Liver (tissue), 9 donors: ENCODE data around the gene ANKRD9. TPM values are rescaled to one million over a fixed set of nuclear protein-coding genes. Genes with fewer than 3 reads are reported as not detected.
A peak's percentile ranks its signal among the peaks of the same experiment; 100 is the strongest.
"Not testable (repeated sequence)": the region's sequence is repeated elsewhere in the genome, so short reads cannot be mapped to it uniquely, and the experiment has no call there.

ENCODE experiments used
- DNase-seq: peaks from one replicate; pipeline ENCODE4 v3.0.0-alpha.2; 2017; ENCODE audit warnings: low spot score
- H3K27ac ChIP-seq, 2 donors: one replicate each; pipeline ENCODE4 v1.7.0; 2013; ENCODE audit warnings: inconsistent platforms in 2 of 2, low read length in 2 of 2, control low read depth in 1 of 2, low read depth in 1 of 2, mild to moderate bottlenecking in 1 of 2
- H3K27me3 ChIP-seq, 4 donors: one replicate each; pipeline versions ENCODE4 v1.6.1 to v1.7.0; 2013; ENCODE audit warnings: low read length in 3 of 4, inconsistent platforms in 1 of 4, mild to moderate bottlenecking in 1 of 4, moderate library complexity in 1 of 4; ENCODE audit not compliant: control insufficient read depth in 4 of 4, insufficient read depth in 4 of 4
- H3K36me3 ChIP-seq, 4 donors: one replicate each; pipeline versions ENCODE4 v1.6.1 to v1.7.0; 2013; ENCODE audit warnings: low read length in 3 of 4, mild to moderate bottlenecking in 3 of 4, low read depth in 1 of 4, moderate library complexity in 1 of 4; ENCODE audit not compliant: control insufficient read depth in 4 of 4, insufficient read depth in 3 of 4
- H3K4me1 ChIP-seq, 4 donors: one replicate each; pipeline versions ENCODE4 v1.6.1 to v1.7.0; 2013; ENCODE audit warnings: low read length in 3 of 4, mild to moderate bottlenecking in 3 of 4, moderate library complexity in 1 of 4; ENCODE audit not compliant: control insufficient read depth in 4 of 4, insufficient read depth in 4 of 4
- H3K4me3 ChIP-seq, 3 donors: one replicate each; pipeline versions ENCODE4 v1.6.1 to v1.7.0; 2013; ENCODE audit warnings: low read length in 3 of 3, control low read depth in 1 of 3, low read depth in 1 of 3, mild to moderate bottlenecking in 1 of 3
- H3K9ac ChIP-seq, 2 donors: one replicate each; pipeline ENCODE4 v1.7.0; 2013; ENCODE audit warnings: low read length in 2 of 2, mild to moderate bottlenecking in 2 of 2, moderate library complexity in 2 of 2, control low read depth in 1 of 2, low read depth in 1 of 2
- H3K9me3 ChIP-seq, 4 donors: one replicate each; pipeline versions ENCODE4 v1.6.1 to v1.7.0; 2013; ENCODE audit warnings: low read length in 3 of 4; ENCODE audit not compliant: control insufficient read depth in 4 of 4
- EGR1 ChIP-seq, 2 donors: IDR thresholded peaks; 2 replicates each; pipeline ENCODE4 v1.6.1; 2016 to 2018; ENCODE audit warnings: antibody characterized with exemption in 2 of 2, low read depth in 2 of 2
- FOXA2 ChIP-seq: IDR thresholded peaks from 2 replicates; pipeline ENCODE4 v1.6.1; 2016; ENCODE audit warnings: antibody characterized with exemption
- GABPA ChIP-seq, 2 donors: IDR thresholded peaks in 1 of 2; conservative IDR thresholded peaks in 1 of 2; 2 replicates each; pipeline ENCODE4 v1.6.1; 2016; ENCODE audit warnings: antibody characterized with exemption in 2 of 2, mild to moderate bottlenecking in 1 of 2, moderate library complexity in 1 of 2
- HNF4A ChIP-seq, 2 donors: conservative IDR thresholded peaks; 2 replicates each; pipeline ENCODE4 v1.6.1; 2016; ENCODE audit warnings: antibody characterized with exemption in 2 of 2, mild to moderate bottlenecking in 2 of 2
- NR2F2 ChIP-seq: IDR thresholded peaks from 2 replicates; pipeline ENCODE4 v1.6.1; 2016; ENCODE audit warnings: antibody characterized with exemption
- RAD21 ChIP-seq, 2 donors: IDR thresholded peaks; 2 replicates each; pipeline ENCODE4 v1.6.1; 2016; ENCODE audit warnings: antibody characterized with exemption in 2 of 2, mild to moderate bottlenecking in 2 of 2
- SP1 ChIP-seq: IDR thresholded peaks from 2 replicates; pipeline ENCODE4 v1.6.1; 2018; ENCODE audit warnings: antibody characterized with exemption, mild to moderate bottlenecking
- TAF1 ChIP-seq: conservative IDR thresholded peaks from 2 replicates; pipeline ENCODE4 v1.6.1; 2016; ENCODE audit warnings: antibody characterized with exemption, mild to moderate bottlenecking
- YY1 ChIP-seq: IDR thresholded peaks from 2 replicates; pipeline ENCODE4 v1.6.1; 2016; ENCODE audit warnings: antibody characterized with exemption, mild to moderate bottlenecking
- WGBS: extraction: QIAGEN DNeasy Blood & Tissue Kit; methylation state at CpG from one replicate; pipeline ENCODE4 v1.1.7; 2013; 5-methylcytosine and 5-hydroxymethylcytosine counted together
- polyA plus RNA-seq, 2 donors: library from polyadenylated mRNA; stranded (reverse) in 1 of 2; unstranded in 1 of 2; fragments of 200-250 nt in 1 of 2; fragments of >200 nt in 1 of 2; fragmentation: Nextera tagmentation in 1 of 2; extraction: Ambion mirVana in 1 of 2; gene quantifications; one replicate each; pipeline versions ENCODE4 v1.2.1 to v1.2.3, GENCODE V29; 2013 to 2015
- total RNA-seq, 2 donors: library from RNA; depleted of rRNA; stranded (reverse); fragments of >200 nt; gene quantifications; one replicate each; pipeline ENCODE4 v1.2.3, GENCODE V29; 2014
- TF ChIP-seq, protein P1 (sequence below): fragments of 150-350 bp; IDR thresholded peaks from 2 replicates; pipeline ENCODE4 v1.5.1; 2017; ENCODE audit warnings: improper control_type of control experiment, low read depth, low read length; ENCODE audit not compliant: missing input control
- TF ChIP-seq, protein P2 (sequence below): IDR thresholded peaks from 2 replicates; pipeline ENCODE4 v1.6.1; 2016; ENCODE audit warnings: antibody characterized with exemption
- donor health status: healthy.
- donor health status: healthy.
- donor health status: healthy.
- donor health status: healthy.
- donor health status: healthy.

ANKRD9 gene
- total and polyA plus RNA-seq, 4 donors, result 1.5 to 67.5 (median 7.5) TPM

- no peak for TF ChIP-seq RAD21 (IDR thresholded peaks at IDR 0.05)
- no peak for TF ChIP-seq HNF4A (conservative IDR thresholded peaks at IDR 0.05)
- Histone ChIP-seq H3K9me3 (no peaks in the 10 kb centered on the region), H3K4me3 (no peak overlapping the region), H3K27me3 (no peaks in the 10 kb centered on the region), H3K9ac (no peak overlapping the region), H3K4me1 (peaks cover 3 to 12% (median 9%) of the 10 kb centered on the region in 4 donors), H3K36me3 (no peaks in the 10 kb centered on the region), H3K27ac (peak overlapping the region in 1 of 2 donors; percentile 4)
- no peak for DNase-seq
- 64% methylated on average over 34 of the region's 34 CpGs for WGBS
Observed at GRCh38 chr14:102523569-102524450, 14.2 kb upstream of the ANKRD9 start.

- no peak for DNase-seq
- no peak overlapping the region for H3K4me3 ChIP-seq
- 69% methylated on average over 3 of the region's 3 CpGs for WGBS
Observed at GRCh38 chr14:102523200-102523568, 13.6 kb upstream of the ANKRD9 start.

GRCh38 chr14:102519709-102520108 lies 10.1 kb upstream of the ANKRD9 start:
- H3K27me3 ChIP-seq, DNase-seq, H3K9me3 ChIP-seq, H3K9ac ChIP-seq, H3K4me3 ChIP-seq, H3K27ac ChIP-seq, H3K36me3 ChIP-seq: not testable (repeated sequence)
- H3K4me1 ChIP-seq, result peaks cover 6 to 18% (median 11%) of the 10 kb centered on the region in 4 donors
- 85% methylated on average over 5 of the region's 5 CpGs for whole genome bisulfite sequencing

More at GRCh38 chr14:102523200-102523568, 13.6 kb upstream of the ANKRD9 start:
- Histone ChIP-seq H3K4me1 (peaks cover 3 to 12% (median 9%) of the 10 kb centered on the region in 4 donors), H3K36me3 (no peaks in the 10 kb centered on the region), H3K27me3 (no peaks in the 10 kb centered on the region), H3K9ac (no peak overlapping the region), H3K9me3 (no peaks in the 10 kb centered on the region), H3K27ac (no peak overlapping the region)
- TF ChIP-seq NR2F2 (no peak), YY1 (no peak), TAF1 (no peak)
- TF ChIP-seq, protein P1, sequence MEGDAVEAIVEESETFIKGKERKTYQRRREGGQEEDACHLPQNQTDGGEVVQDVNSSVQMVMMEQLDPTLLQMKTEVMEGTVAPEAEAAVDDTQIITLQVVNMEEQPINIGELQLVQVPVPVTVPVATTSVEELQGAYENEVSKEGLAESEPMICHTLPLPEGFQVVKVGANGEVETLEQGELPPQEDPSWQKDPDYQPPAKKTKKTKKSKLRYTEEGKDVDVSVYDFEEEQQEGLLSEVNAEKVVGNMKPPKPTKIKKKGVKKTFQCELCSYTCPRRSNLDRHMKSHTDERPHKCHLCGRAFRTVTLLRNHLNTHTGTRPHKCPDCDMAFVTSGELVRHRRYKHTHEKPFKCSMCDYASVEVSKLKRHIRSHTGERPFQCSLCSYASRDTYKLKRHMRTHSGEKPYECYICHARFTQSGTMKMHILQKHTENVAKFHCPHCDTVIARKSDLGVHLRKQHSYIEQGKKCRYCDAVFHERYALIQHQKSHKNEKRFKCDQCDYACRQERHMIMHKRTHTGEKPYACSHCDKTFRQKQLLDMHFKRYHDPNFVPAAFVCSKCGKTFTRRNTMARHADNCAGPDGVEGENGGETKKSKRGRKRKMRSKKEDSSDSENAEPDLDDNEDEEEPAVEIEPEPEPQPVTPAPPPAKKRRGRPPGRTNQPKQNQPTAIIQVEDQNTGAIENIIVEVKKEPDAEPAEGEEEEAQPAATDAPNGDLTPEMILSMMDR, result no peak

DNA sequence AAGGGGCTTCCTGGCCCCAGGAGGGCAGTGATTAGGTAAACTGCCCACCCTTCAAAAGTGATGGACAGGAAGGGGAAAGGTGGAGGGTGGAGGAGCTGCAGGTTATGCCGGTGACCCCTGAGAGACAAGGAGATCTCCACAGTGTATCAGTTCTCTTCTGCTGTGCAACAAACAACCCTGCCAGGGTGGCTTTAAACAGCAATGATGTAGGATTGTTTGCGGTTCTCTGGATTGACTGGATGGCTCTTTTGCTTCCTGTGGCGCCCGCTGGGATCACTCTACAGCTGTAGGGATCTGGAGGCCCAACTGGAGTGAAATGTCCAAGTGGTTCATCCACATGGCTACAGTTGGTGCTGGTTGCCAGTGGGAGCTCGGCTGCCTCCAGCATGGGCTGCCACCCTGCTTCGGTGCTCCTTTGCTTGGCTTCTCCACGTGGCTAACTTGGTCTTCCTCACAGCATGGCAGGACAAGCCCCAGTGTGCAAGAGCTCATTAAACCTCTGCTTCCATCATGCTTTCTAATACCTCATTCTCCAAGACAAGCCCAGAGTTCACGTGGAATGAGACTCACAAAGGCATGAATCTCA lies 8.6 kb upstream of the ANKRD9 start:
- no peak overlapping the region for H3K4me3 ChIP-seq
- H3K27ac ChIP-seq, result no peak overlapping the region
- DNase-seq, result no peak
- WGBS, result 95% methylated on average over 8 of the region's 8 CpGs
- H3K36me3 ChIP-seq, result no peaks in the 10 kb centered on the region
- no peak overlapping the region for H3K9ac ChIP-seq
- no peaks in the 10 kb centered on the region for H3K9me3 ChIP-seq
- TF ChIP-seq SP1 (no peak), YY1 (no peak), FOXA2 (no peak), NR2F2 (no peak), EGR1 (IDR thresholded peaks at IDR 0.05; ENCODE audit: low read depth in 2 of 2) (no peak), GABPA (IDR thresholded peaks at IDR 0.05 in 1 of 2, conservative IDR thresholded peaks at IDR 0.05 in 1 of 2) (no peak)
- TF ChIP-seq, protein P1, result no peak
- TF ChIP-seq, protein P2, sequence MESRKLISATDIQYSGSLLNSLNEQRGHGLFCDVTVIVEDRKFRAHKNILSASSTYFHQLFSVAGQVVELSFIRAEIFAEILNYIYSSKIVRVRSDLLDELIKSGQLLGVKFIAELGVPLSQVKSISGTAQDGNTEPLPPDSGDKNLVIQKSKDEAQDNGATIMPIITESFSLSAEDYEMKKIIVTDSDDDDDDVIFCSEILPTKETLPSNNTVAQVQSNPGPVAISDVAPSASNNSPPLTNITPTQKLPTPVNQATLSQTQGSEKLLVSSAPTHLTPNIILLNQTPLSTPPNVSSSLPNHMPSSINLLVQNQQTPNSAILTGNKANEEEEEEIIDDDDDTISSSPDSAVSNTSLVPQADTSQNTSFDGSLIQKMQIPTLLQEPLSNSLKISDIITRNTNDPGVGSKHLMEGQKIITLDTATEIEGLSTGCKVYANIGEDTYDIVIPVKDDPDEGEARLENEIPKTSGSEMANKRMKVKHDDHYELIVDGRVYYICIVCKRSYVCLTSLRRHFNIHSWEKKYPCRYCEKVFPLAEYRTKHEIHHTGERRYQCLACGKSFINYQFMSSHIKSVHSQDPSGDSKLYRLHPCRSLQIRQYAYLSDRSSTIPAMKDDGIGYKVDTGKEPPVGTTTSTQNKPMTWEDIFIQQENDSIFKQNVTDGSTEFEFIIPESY, result no peak
- peaks cover 2 to 13% (median 7%) of the 10 kb centered on the region in 4 donors for H3K4me1 ChIP-seq
- no peaks in the 10 kb centered on the region for H3K27me3 ChIP-seq
